Measurements from ENCODE around the gene EVA1A.

EVA1A gene

GRCh38 chr2:75555701-75556100, 5.0 kb downstream of the EVA1A start:
- TF ChIP-seq CTCF (IDR thresholded peaks at IDR 0.05; ENCODE audit: low read depth, low read length, missing control alignments): no peak
- no peak for DNase-seq
- in situ Hi-C loops (cut with HindIII; ENCODE audit: low pct_ligation_motif_present, low sequenced_read_pairs): no loop called here
- H3K27ac ChIP-seq: no peak overlapping the region
- peaks cover 22% of the 10 kb centered on the region for H3K36me3 ChIP-seq (replicated peaks)
- H3K27me3 ChIP-seq (replicated peaks): no peaks in the 10 kb centered on the region
- H3K4me3 ChIP-seq (ENCODE audit: low read depth, low read length): no peak overlapping the region

GRCh38 chr2:75553935-75554531, 6.7 kb downstream of the EVA1A start:
- no peaks in the 10 kb centered on the region for H3K27me3 ChIP-seq (replicated peaks)
- no peak for DNase-seq
- TF ChIP-seq CTCF (IDR thresholded peaks at IDR 0.05; ENCODE audit: low read depth, low read length, missing control alignments): no peak
- H3K4me3 ChIP-seq (ENCODE audit: low read depth, low read length): no peak overlapping the region
- in situ Hi-C loops (cut with HindIII; ENCODE audit: low pct_ligation_motif_present, low sequenced_read_pairs): no loop called here
- no peak overlapping the region for H3K27ac ChIP-seq
- peaks cover 31% of the 10 kb centered on the region for H3K36me3 ChIP-seq (replicated peaks)

- TF ChIP-seq CTCF (IDR thresholded peaks at IDR 0.05; ENCODE audit: low read depth, low read length, missing control alignments): no peak
- no peaks in the 10 kb centered on the region for H3K27me3 ChIP-seq (replicated peaks)
- H3K4me3 ChIP-seq (ENCODE audit: low read depth, low read length): no peak overlapping the region
- in situ Hi-C loops (cut with HindIII; ENCODE audit: low pct_ligation_motif_present, low sequenced_read_pairs): no loop called here
- peaks cover 32% of the 10 kb centered on the region for H3K36me3 ChIP-seq (replicated peaks)
- DNase-seq: no peak
- no peak overlapping the region for H3K27ac ChIP-seq
Observed at GRCh38 chr2:75552222-75552621, 8.5 kb downstream of the EVA1A start.

GRCh38 chr2:75551434-75551833, 9.3 kb downstream of the EVA1A start:
- DNase-seq: no peak
- peaks cover 27% of the 10 kb centered on the region for H3K36me3 ChIP-seq (replicated peaks)
- no peak overlapping the region for H3K27ac ChIP-seq
- no peak for TF ChIP-seq CTCF (IDR thresholded peaks at IDR 0.05; ENCODE audit: low read depth, low read length, missing control alignments)
- in situ Hi-C loops (cut with HindIII; ENCODE audit: low pct_ligation_motif_present, low sequenced_read_pairs): no loop called here
- no peak overlapping the region for H3K4me3 ChIP-seq (ENCODE audit: low read depth, low read length)
- H3K27me3 ChIP-seq (replicated peaks): no peaks in the 10 kb centered on the region

GRCh38 chr2:75549401-75550253, 11.1 kb downstream of the EVA1A start:
- H3K4me3 ChIP-seq (ENCODE audit: low read depth, low read length): no peak overlapping the region
- in situ Hi-C loops (cut with HindIII; ENCODE audit: low pct_ligation_motif_present, low sequenced_read_pairs): no loop called here
- no peak for TF ChIP-seq CTCF (IDR thresholded peaks at IDR 0.05; ENCODE audit: low read depth, low read length, missing control alignments)
- no peak for DNase-seq
- peaks cover 27% of the 10 kb centered on the region for H3K36me3 ChIP-seq (replicated peaks)
- H3K27ac ChIP-seq: no peak overlapping the region
- H3K27me3 ChIP-seq (replicated peaks): no peaks in the 10 kb centered on the region

Data from brain microvascular endothelial cell (primary cell).